ENCODE measurements around the gene SPRYD3. TPM values are rescaled to one million over a fixed set of nuclear protein-coding genes. Genes with fewer than 3 reads are reported as not detected.
A peak's percentile ranks its signal among the peaks of the same experiment; 100 is the strongest.

Gene SPRYD3
- total and polyA plus RNA-seq, 9 donors = 28.5 to 88.1 (median 66.6) TPM

DNA sequence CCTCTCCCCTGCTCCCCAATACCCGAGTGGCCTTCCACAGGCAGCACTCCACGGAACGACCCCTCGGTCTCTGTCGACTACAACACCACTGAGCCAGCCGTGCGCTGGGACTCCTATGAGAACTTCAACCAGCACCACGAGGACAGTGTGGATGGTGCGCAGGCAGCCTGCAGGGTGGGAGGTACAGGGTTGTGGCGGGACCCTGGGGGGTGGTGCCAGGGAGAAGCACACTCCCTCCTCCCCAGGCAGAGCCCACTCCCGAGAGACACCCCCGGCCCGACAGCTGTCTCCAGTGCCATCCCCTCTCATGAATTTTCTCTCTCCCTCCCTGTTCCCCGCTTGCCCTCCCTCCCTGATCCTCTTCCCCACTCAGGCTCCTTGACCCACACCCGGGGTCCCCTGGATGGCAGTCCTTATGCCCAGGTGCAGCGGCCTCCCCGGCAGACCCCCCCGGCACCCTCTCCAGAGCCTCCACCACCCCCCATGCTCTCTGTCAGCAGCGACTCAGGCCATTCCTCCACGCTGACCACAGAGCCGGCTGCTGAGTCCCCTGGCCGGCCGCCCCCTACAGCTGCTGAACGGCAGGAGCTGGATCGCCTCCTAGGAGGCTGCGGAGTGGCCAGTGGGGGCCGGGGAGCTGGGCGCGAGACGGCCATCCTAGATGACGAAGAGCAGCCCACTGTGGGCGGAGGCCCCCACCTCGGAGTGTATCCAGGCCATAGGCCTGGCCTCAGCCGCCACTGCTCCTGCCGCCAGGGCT lies 20.3 kb downstream of the SPRYD3 start:
- TF ChIP-seq, protein P1, sequence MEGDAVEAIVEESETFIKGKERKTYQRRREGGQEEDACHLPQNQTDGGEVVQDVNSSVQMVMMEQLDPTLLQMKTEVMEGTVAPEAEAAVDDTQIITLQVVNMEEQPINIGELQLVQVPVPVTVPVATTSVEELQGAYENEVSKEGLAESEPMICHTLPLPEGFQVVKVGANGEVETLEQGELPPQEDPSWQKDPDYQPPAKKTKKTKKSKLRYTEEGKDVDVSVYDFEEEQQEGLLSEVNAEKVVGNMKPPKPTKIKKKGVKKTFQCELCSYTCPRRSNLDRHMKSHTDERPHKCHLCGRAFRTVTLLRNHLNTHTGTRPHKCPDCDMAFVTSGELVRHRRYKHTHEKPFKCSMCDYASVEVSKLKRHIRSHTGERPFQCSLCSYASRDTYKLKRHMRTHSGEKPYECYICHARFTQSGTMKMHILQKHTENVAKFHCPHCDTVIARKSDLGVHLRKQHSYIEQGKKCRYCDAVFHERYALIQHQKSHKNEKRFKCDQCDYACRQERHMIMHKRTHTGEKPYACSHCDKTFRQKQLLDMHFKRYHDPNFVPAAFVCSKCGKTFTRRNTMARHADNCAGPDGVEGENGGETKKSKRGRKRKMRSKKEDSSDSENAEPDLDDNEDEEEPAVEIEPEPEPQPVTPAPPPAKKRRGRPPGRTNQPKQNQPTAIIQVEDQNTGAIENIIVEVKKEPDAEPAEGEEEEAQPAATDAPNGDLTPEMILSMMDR (IDR thresholded peaks at IDR 0.05) = no peak
- TF ChIP-seq POLR2A (IDR thresholded peaks at IDR 0.05) (no peak), EP300 (IDR thresholded peaks at IDR 0.05) (no peak)
- intact Hi-C loops (cut with DNase I) = no loop called here
- peak in 4 of 5 donors; percentile 34 to 50 (median 40) for DNase-seq
- peaks cover 11% of the 10 kb centered on the region for H3K4me1 ChIP-seq (ENCODE audit: insufficient read depth)
- H3K9me3 ChIP-seq = no peaks in the 10 kb centered on the region
- H3K27ac ChIP-seq = no peak overlapping the region
- H3K4me3 ChIP-seq = no peak overlapping the region
- 68 to 78% (median 73%) methylated on average over 28 to 35 of the region's 35 CpGs for WGBS, 3 donors
- H3K27me3 ChIP-seq = no peaks in the 10 kb centered on the region
- no peaks in the 10 kb centered on the region for H3K36me3 ChIP-seq

DNA sequence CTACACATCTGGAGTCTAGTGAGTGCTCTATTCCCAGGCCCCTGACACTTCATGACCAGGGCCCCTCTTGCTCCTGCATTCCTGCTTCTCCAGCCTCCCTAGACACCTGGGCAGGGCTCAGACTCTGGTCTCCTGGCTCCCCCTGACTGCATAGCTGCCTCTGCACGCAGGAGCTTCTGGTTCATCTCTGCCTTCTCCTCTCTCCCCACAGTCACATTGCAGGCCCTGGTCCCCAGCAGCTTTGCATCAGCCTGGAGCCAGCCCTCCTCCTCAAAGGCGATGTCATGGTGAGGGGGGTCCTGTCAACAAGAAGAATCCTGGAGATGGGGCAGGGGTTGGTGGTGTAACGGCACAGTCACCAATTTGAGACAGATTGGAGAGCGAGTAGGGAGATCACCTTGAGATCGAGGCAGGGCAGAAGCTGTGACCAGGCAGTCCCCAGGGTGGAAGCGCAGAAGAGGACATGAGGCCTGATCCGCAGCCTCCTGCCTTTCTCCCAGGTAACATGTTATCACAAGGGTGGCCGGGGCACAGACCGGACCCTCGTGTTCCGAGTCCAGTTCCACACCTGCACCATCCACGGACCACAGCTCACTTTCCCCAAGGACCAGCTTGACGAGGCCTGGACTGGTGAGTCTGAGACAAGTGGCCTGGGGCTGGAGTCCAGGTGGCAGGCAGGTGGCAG lies 21.2 kb downstream of the SPRYD3 start:
- peaks cover 5% of the 10 kb centered on the region for H3K4me1 ChIP-seq (ENCODE audit: insufficient read depth)
- no peaks in the 10 kb centered on the region for H3K36me3 ChIP-seq

GRCh38 chr12:53056901-53057300 lies 22.3 kb downstream of the SPRYD3 start:
- intact Hi-C loops (cut with DNase I) = no loop called here
- TF ChIP-seq EP300 (IDR thresholded peaks at IDR 0.05) (no peak), POLR2A (IDR thresholded peaks at IDR 0.05) (no peak)
- TF ChIP-seq, protein P1 (IDR thresholded peaks at IDR 0.05) = no peak
- no peaks in the 10 kb centered on the region for H3K9me3 ChIP-seq
- peak in 1 of 5 donors; percentile 33 for DNase-seq
- no peaks in the 10 kb centered on the region for H3K27me3 ChIP-seq
- 90 to 93% (median 92%) methylated on average over 7 of the region's 7 CpGs for WGBS, 3 donors
- peaks cover 10% of the 10 kb centered on the region for H3K4me1 ChIP-seq (ENCODE audit: insufficient read depth)
- no peak overlapping the region for H3K4me3 ChIP-seq
- H3K27ac ChIP-seq = no peak overlapping the region
- no peaks in the 10 kb centered on the region for H3K36me3 ChIP-seq

More for the DNA sequence above, 21.2 kb downstream of the SPRYD3 start:
- DNase-seq = peak in 3 of 5 donors; percentile 30 to 45 (median 41)
- intact Hi-C loops (cut with DNase I) = no loop called here
- TF ChIP-seq POLR2A (IDR thresholded peaks at IDR 0.05) = no peak
- TF ChIP-seq EP300 (IDR thresholded peaks at IDR 0.05) = no peak
- TF ChIP-seq, protein P1 (IDR thresholded peaks at IDR 0.05) = no peak
- H3K27ac ChIP-seq = no peak overlapping the region
- no peak overlapping the region for H3K4me3 ChIP-seq
- no peaks in the 10 kb centered on the region for H3K27me3 ChIP-seq
- WGBS, 3 donors = 83 to 86% (median 85%) methylated on average over 13 of the region's 13 CpGs
- H3K9me3 ChIP-seq = no peaks in the 10 kb centered on the region

- intact Hi-C loops (cut with DNase I) = no loop called here
- H3K27ac ChIP-seq = no peak overlapping the region
- TF ChIP-seq EP300 (IDR thresholded peaks at IDR 0.05) (no peak), POLR2A (IDR thresholded peaks at IDR 0.05) (no peak)
- TF ChIP-seq, protein P1 (IDR thresholded peaks at IDR 0.05) = no peak
- peak in 1 of 5 donors; percentile 25 for DNase-seq
- no peak overlapping the region for H3K4me3 ChIP-seq
- whole genome bisulfite sequencing, 3 donors = 72 to 76% (median 75%) methylated on average over 5 of the region's 5 CpGs
- H3K27me3 ChIP-seq = no peaks in the 10 kb centered on the region
- H3K36me3 ChIP-seq = no peaks in the 10 kb centered on the region
- H3K9me3 ChIP-seq = no peaks in the 10 kb centered on the region
- peaks cover 15% of the 10 kb centered on the region for H3K4me1 ChIP-seq (ENCODE audit: insufficient read depth)
Observed at GRCh38 chr12:53056296-53056695, 22.9 kb downstream of the SPRYD3 start.

Data from ovary (tissue), 9 donors.